IMR-90 (cell line): ENCODE data around the gene DUOX1. TPM values are rescaled to one million over a fixed set of nuclear protein-coding genes. Genes with fewer than 3 reads are reported as not detected.

Source experiments
- ATAC-seq: fragments of 200-7000 bp; cut with Tn5 transposase; 2 replicates; pipeline ENCODE4 v1.9.1; 2020; ENCODE audit warnings: low read depth, mild to moderate bottlenecking, moderate library complexity
- BruUV-seq: library from RNA; stranded (reverse); fragments of 400-500 nt; replicated peaks from 2 replicates; lab custom pipeline; 2021; lab: Mats Ljungman, UMichigan
- CTCF ChIA-PET: fragments of 300-600 bp; formaldehyde crosslinking; extraction: SDS; loops from one replicate; lab custom pipeline; 2021; ENCODE audit warnings: antibody characterized with exemption; lab: Yijun Ruan, JAX
- POLR2A ChIA-PET: fragments of 300-600 bp; sonication (Branson Sonifier 250); formaldehyde crosslinking; loops from one replicate; lab custom pipeline; 2022; ENCODE audit warnings: antibody characterized with exemption; ENCODE audit not compliant: unreplicated experiment; lab: Charles Lee
- DNase-seq: peaks from one replicate; pipeline ENCODE4 v3.0.0; 2013
- H2AFZ ChIP-seq: replicated peaks from 2 replicates; pipeline ENCODE3; 2013; ENCODE audit warnings: low read length, mild to moderate bottlenecking; ENCODE audit not compliant: poor library complexity
- H2AK5ac ChIP-seq: 2 replicates; pipeline ENCODE4 v1.6.1; 2013; ENCODE audit warnings: low read depth, low read length, inconsistent platforms
- H2AK9ac ChIP-seq: replicated peaks from 2 replicates; pipeline ENCODE3; 2013; ENCODE audit warnings: mild to moderate bottlenecking, low read depth, low read length, moderate library complexity; ENCODE audit not compliant: poor library complexity
- H2BK120ac ChIP-seq: 2 replicates; pipeline ENCODE4 v1.6.1; 2013; ENCODE audit warnings: low read depth, low read length, inconsistent platforms
- H2BK15ac ChIP-seq: 3 replicates; pipeline ENCODE4 v1.6.1; 2013; ENCODE audit warnings: low read depth, low read length, inconsistent platforms
- H2BK20ac ChIP-seq: 2 replicates; pipeline ENCODE4 v1.6.1; 2013; ENCODE audit warnings: low read depth, mild to moderate bottlenecking, inconsistent platforms, low read length, moderate library complexity
- H2BK5ac ChIP-seq: 2 replicates; pipeline ENCODE4 v1.6.1; 2013; ENCODE audit warnings: mild to moderate bottlenecking, low read depth, low read length, inconsistent platforms; ENCODE audit not compliant: poor library complexity, severe bottlenecking
- H3K14ac ChIP-seq: replicated peaks from 2 replicates; pipeline ENCODE4 v1.6.1; 2013; ENCODE audit warnings: low read depth, low read length, inconsistent platforms
- H3K18ac ChIP-seq: 2 replicates; pipeline ENCODE4 v1.6.1; 2013; ENCODE audit warnings: low read depth, low read length, control low read depth
- H3K23ac ChIP-seq: 2 replicates; pipeline ENCODE4 v1.6.1; 2013; ENCODE audit warnings: low read depth, low read length, inconsistent platforms
- H3K27ac ChIP-seq: 2 replicates; pipeline ENCODE4 v1.5.1; 2013; ENCODE audit warnings: mild to moderate bottlenecking, control low read depth, low read length; ENCODE audit not compliant: insufficient read depth
- H3K27me3 ChIP-seq: 2 replicates; pipeline ENCODE4 v1.6.1; 2013; ENCODE audit warnings: low read length; ENCODE audit not compliant: control insufficient read depth, insufficient read depth
- H3K36me3 ChIP-seq: 2 replicates; pipeline ENCODE4 v1.6.1; 2013; ENCODE audit warnings: low read length, mixed read lengths; ENCODE audit not compliant: control insufficient read depth, insufficient read depth
- H3K4ac ChIP-seq: 2 replicates; pipeline ENCODE4 v1.6.1; 2013; ENCODE audit warnings: low read depth, low read length, inconsistent platforms
- H3K4me1 ChIP-seq: 2 replicates; pipeline ENCODE4 v1.6.1; 2013; ENCODE audit warnings: low read length, mixed read lengths; ENCODE audit not compliant: control insufficient read depth, insufficient read depth
- H3K4me2 ChIP-seq: 2 replicates; pipeline ENCODE4 v1.6.1; 2013; ENCODE audit warnings: low read depth, mild to moderate bottlenecking, control low read depth, low read length, moderate library complexity
- H3K4me3 ChIP-seq: 2 replicates; pipeline ENCODE4 v1.5.1; 2013; ENCODE audit warnings: low read depth, mild to moderate bottlenecking, control low read depth, low read length, moderate library complexity; ENCODE audit not compliant: insufficient read depth
- H3K56ac ChIP-seq: 2 replicates; pipeline ENCODE4 v1.6.1; 2013; ENCODE audit warnings: low read length, inconsistent platforms; ENCODE audit not compliant: insufficient read depth; ENCODE audit errors: extremely low read depth
- H3K79me1 ChIP-seq, 2 experiments: 2 replicates each; pipeline ENCODE4 v1.6.1; 2013; ENCODE audit warnings: low read length in 2 of 2, inconsistent platforms in 1 of 2, low read depth in 1 of 2
- H3K9ac ChIP-seq: 2 replicates; pipeline ENCODE4 v1.6.1; 2013; ENCODE audit warnings: low read depth, low read length, control low read depth
- H3K9me1 ChIP-seq: 2 replicates; pipeline ENCODE4 v1.6.1; 2013; ENCODE audit warnings: low read length, inconsistent platforms; ENCODE audit not compliant: insufficient read depth
- H3K9me3 ChIP-seq: 2 replicates; pipeline ENCODE4 v1.6.1; 2013; ENCODE audit warnings: low read length; ENCODE audit not compliant: control insufficient read depth, insufficient read depth
- H4K20me1 ChIP-seq: 2 replicates; pipeline ENCODE4 v1.6.1; 2013; ENCODE audit warnings: low read length, inconsistent platforms; ENCODE audit not compliant: insufficient read depth
- H4K5ac ChIP-seq: 2 replicates; pipeline ENCODE4 v1.6.1; 2013; ENCODE audit warnings: mild to moderate bottlenecking, low read depth, low read length, control low read depth
- H4K8ac ChIP-seq, 2 experiments: 2 replicates each; pipeline ENCODE4 v1.6.1; 2013; ENCODE audit warnings: low read depth in 2 of 2, low read length in 2 of 2, control low read depth in 1 of 2, inconsistent platforms in 1 of 2
- H4K91ac ChIP-seq: 2 replicates; pipeline ENCODE4 v1.6.1; 2013; ENCODE audit warnings: low read depth, low read length, inconsistent platforms; ENCODE audit not compliant: insufficient read depth
- CEBPB ChIP-seq: IDR thresholded peaks from 2 replicates; pipeline ENCODE4 v1.6.1; 2012; ENCODE audit warnings: low read depth, low read length, improper control_type of control experiment
- CHD1 ChIP-seq: IDR thresholded peaks from 2 replicates; pipeline ENCODE4 v1.6.1; 2012; ENCODE audit warnings: low read depth, low read length, improper control_type of control experiment
- CTCF ChIP-seq: conservative IDR thresholded peaks from 2 replicates; pipeline ENCODE4 v1.5.1; 2012; ENCODE audit warnings: mild to moderate bottlenecking, low read depth, low read length, improper control_type of control experiment
- FOS ChIP-seq: fragments of 150-350 bp; IDR thresholded peaks from 2 replicates; pipeline ENCODE4 v1.6.1; 2016; ENCODE audit warnings: low read depth, low read length
- MAFK ChIP-seq: IDR thresholded peaks from 2 replicates; pipeline ENCODE4 v1.6.1; 2012; ENCODE audit warnings: low read depth, low read length, improper control_type of control experiment
- MAZ ChIP-seq: IDR thresholded peaks from 2 replicates; pipeline ENCODE4 v1.6.1; 2012; ENCODE audit warnings: low read depth, mild to moderate bottlenecking, low read length, improper control_type of control experiment, moderate library complexity, borderline replicate concordance
- MXI1 ChIP-seq: IDR thresholded peaks from 2 replicates; pipeline ENCODE4 v1.6.1; 2012; ENCODE audit warnings: low read depth, mild to moderate bottlenecking, low read length, moderate library complexity, borderline replicate concordance
- NFE2L2 ChIP-seq: fragments of 150-350 bp; IDR thresholded peaks from 2 replicates; pipeline ENCODE4 v1.6.1; 2016; ENCODE audit warnings: low read depth, mild to moderate bottlenecking, low read length
- RAD21 ChIP-seq: IDR thresholded peaks from 2 replicates; pipeline ENCODE4 v1.6.1; 2012; ENCODE audit warnings: low read length, improper control_type of control experiment
- RCOR1 ChIP-seq: IDR thresholded peaks from 2 replicates; pipeline ENCODE4 v1.6.1; 2012; ENCODE audit warnings: mild to moderate bottlenecking, low read length, improper control_type of control experiment; ENCODE audit not compliant: insufficient replicate concordance
- SMC3 ChIP-seq: fragments of 150-350 bp; IDR thresholded peaks from 2 replicates; pipeline ENCODE4 v1.6.1; 2016; ENCODE audit warnings: low read depth, mild to moderate bottlenecking, antibody characterized with exemption, low read length, moderate library complexity
- USF2 ChIP-seq: fragments of 150-350 bp; IDR thresholded peaks from 2 replicates; pipeline ENCODE4 v1.6.1; 2017; ENCODE audit warnings: mild to moderate bottlenecking, antibody characterized with exemption, low read length, low read depth
- WGBS, 2 experiments: methylation state at CpG; one replicate each; pipeline versions ENCODE4 v1.1.5 to v1.1.7; 2013; ENCODE audit warnings: missing lambda C conversion rate in 2 of 2; ENCODE audit not compliant: insufficient read length in 1 of 2; ENCODE audit errors: extremely low coverage in 2 of 2; 5-methylcytosine and 5-hydroxymethylcytosine counted together
- dilution Hi-C: fragments of 300-500 bp; cut with HindIII; formaldehyde crosslinking; loops from one replicate; pipeline ENCODE4 v1.14.3; 2018; ENCODE audit warnings: low sequenced_read_pairs; ENCODE audit not compliant: unreplicated experiment
- in situ Hi-C: fragments of 300-500 bp; cut with MboI; formaldehyde crosslinking; loops from 3 replicates; pipeline ENCODE4 v1.14.3; 2019; ENCODE audit warnings: low sequenced_read_pairs, inconsistent platforms, mixed read lengths
- intact Hi-C: fragments of 100-400 bp; cut with micrococcal nuclease; formaldehyde crosslinking; loops from 2 replicates; pipeline ENCODE4 v1.10.0; 2022
- polyA plus RNA-seq, 3 experiments: library from polyadenylated mRNA; depleted of rRNA; stranded (reverse); fragments of >200 nt; gene quantifications; 2 replicates each; pipeline ENCODE4 v1.2.3, GENCODE V29; 2012; ENCODE audit warnings: low replicate concordance in 1 of 3
- total RNA-seq: library from RNA; depleted of rRNA; stranded (reverse); fragments of >200 nt; gene quantifications from 2 replicates; pipeline ENCODE4 v1.2.3, GENCODE V29; 2012
- TF ChIP-seq, protein P1 (sequence below): fragments of 150-350 bp; IDR thresholded peaks from 2 replicates; pipeline ENCODE4 v1.6.1; 2016; ENCODE audit warnings: low read depth, mild to moderate bottlenecking, low read length, moderate library complexity, borderline replicate concordance

Gene DUOX1
- total and polyA plus RNA-seq, 2 of the 4 experiments (the other 2 are of a cell fraction), result not detected

- Histone ChIP-seq H3K4ac (no peak overlapping the region), H3K18ac (no peak overlapping the region), H3K36me3 (no peaks in the 10 kb centered on the region), H2BK15ac (no peak overlapping the region), H4K91ac (no peak overlapping the region), H3K4me3 (no peak overlapping the region), H4K20me1 (no peaks in the 10 kb centered on the region; the same call in 1 of the 2 replicates), H2BK5ac (no peak overlapping the region), H2BK20ac (no peak overlapping the region), H3K14ac (no peak overlapping the region), H3K4me1 (peaks cover 8% of the 10 kb centered on the region), H3K79me1 (no peaks in the 10 kb centered on the region), H3K9me1 (peaks cover 12% of the 10 kb centered on the region; the same call in 1 of the 2 replicates), H2BK120ac (no peak overlapping the region), H2AK9ac (no peak overlapping the region), H3K4me2 (no peak overlapping the region), H4K8ac (no peak overlapping the region), H3K56ac (no peak overlapping the region), H2AK5ac (no peak overlapping the region), H3K23ac (no peak overlapping the region), H3K27ac (no peak overlapping the region), H3K9me3 (no peaks in the 10 kb centered on the region), H3K9ac (no peak overlapping the region), H3K27me3 (no peaks in the 10 kb centered on the region), H4K5ac (no peak overlapping the region), H2AFZ (no peak overlapping the region)
- dilution Hi-C loops, result no loop called here
- no TSS peak for BruUV-seq
- TF ChIP-seq CHD1 (no peak), CEBPB (no peak), NFE2L2 (no peak), FOS (no peak), MAZ (no peak), MAFK (no peak), RCOR1 (no peak), RAD21 (no peak), USF2 (no peak), SMC3 (no peak), MXI1 (no peak), CTCF (no peak)
- TF ChIP-seq, protein P1, sequence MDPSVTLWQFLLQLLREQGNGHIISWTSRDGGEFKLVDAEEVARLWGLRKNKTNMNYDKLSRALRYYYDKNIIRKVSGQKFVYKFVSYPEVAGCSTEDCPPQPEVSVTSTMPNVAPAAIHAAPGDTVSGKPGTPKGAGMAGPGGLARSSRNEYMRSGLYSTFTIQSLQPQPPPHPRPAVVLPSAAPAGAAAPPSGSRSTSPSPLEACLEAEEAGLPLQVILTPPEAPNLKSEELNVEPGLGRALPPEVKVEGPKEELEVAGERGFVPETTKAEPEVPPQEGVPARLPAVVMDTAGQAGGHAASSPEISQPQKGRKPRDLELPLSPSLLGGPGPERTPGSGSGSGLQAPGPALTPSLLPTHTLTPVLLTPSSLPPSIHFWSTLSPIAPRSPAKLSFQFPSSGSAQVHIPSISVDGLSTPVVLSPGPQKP, result no peak
- ChIA-PET CTCF (no interaction called here), POLR2A (no interaction called here)
- in situ Hi-C loops, result loop anchor here (25.0 kb wide), 1 partner anchor 429 kb away; no protein-coding TSS in a partner anchor
- 67% methylated on average over 1 of the region's 2 CpGs; no CpG with 5 or more reads in 1 of the 2 experiments for WGBS, 2 experiments
- intact Hi-C loops, result no loop called here
- ATAC-seq (no peak), DNase-seq (no peak)
Measured at GRCh38 chr15:45183511-45183910, 53.7 kb downstream of the DUOX1 start.
